Ascending aorta (tissue), 2 donors: ENCODE measurements around the gene PCDHB15. TPM values are rescaled to one million over a fixed set of nuclear protein-coding genes. Genes with fewer than 3 reads are reported as not detected.
"Not testable (repeated sequence)": the region's sequence is repeated elsewhere in the genome, so short reads cannot be mapped to it uniquely, and the experiment has no call there.

ENCODE experiments used
- DNase-seq, 2 donors: peaks; one replicate each; pipeline ENCODE4 v3.0.0-alpha.2; 2019; ENCODE audit warnings: low spot score in 2 of 2
- H3K27ac ChIP-seq, 2 donors: fragments of 200-600 bp; sonication (generic); one replicate each; pipeline ENCODE4 v1.5.1; 2016 to 2017; ENCODE audit warnings: mild to moderate bottlenecking in 1 of 2
- H3K27me3 ChIP-seq: fragments of 200-600 bp; sonication (generic); one replicate; pipeline ENCODE4 v1.5.1; 2017
- H3K36me3 ChIP-seq, 2 donors: fragments of 200-600 bp; sonication (generic); one replicate each; pipeline ENCODE4 v1.5.1; 2016
- H3K4me1 ChIP-seq, 2 donors: fragments of 200-600 bp; sonication (generic); one replicate each; pipeline ENCODE4 v1.5.1; 2016 to 2017; ENCODE audit warnings: mild to moderate bottlenecking in 1 of 2
- H3K4me3 ChIP-seq, 2 donors: fragments of 200-600 bp; sonication (generic); one replicate each; pipeline ENCODE4 v1.5.1; 2016 to 2017; ENCODE audit warnings: mild to moderate bottlenecking in 1 of 2
- H3K9me3 ChIP-seq, 2 donors: fragments of 200-600 bp; sonication (generic); one replicate each; pipeline ENCODE4 v1.5.1; 2016
- CTCF ChIP-seq, 3 experiments: fragments of 200-600 bp in 2 of 3; fragments of 450-650 bp in 1 of 3; sonication (generic) in 2 of 3; IDR thresholded peaks; one replicate each; pipeline ENCODE4 v1.5.1; 2016 to 2019; ENCODE audit warnings: antibody characterized with exemption in 3 of 3, mild to moderate bottlenecking in 1 of 3, moderate library complexity in 1 of 3
- intact Hi-C: fragments of 100-400 bp; cut with DNase I; formaldehyde crosslinking; loops from one replicate; pipeline ENCODE4 v1.15.1; 2023
- total RNA-seq: library from RNA; depleted of rRNA; stranded (reverse); fragments of >200 nt; gene quantifications from one replicate; pipeline ENCODE4 v1.1.0, GENCODE V29; 2016

The PCDHB15 gene
- total RNA-seq, 1 donor from 2014 or later: 2.9 TPM

GRCh38 chr5:141213656-141214339 lies 31.4 kb upstream of the PCDHB15 start, which contains the start of gene PCDHB13:
PCDHB13 (plus strand) TSS chr5:141213919; CDS start chr5:141214124, 205 bp downstream.
- H3K4me3 ChIP-seq, H3K36me3 ChIP-seq, H3K4me1 ChIP-seq, H3K27me3 ChIP-seq, H3K27ac ChIP-seq, intact Hi-C loops, DNase-seq: not testable (repeated sequence)
- peaks cover 58 to 84% of the 10 kb centered on the region in 2 donors for H3K9me3 ChIP-seq
- peak in 1 of 3 experiments; percentile 20 for TF ChIP-seq CTCF (IDR thresholded peaks at IDR 0.05)

- H3K4me3 ChIP-seq, intact Hi-C loops, DNase-seq, H3K27ac ChIP-seq, H3K27me3 ChIP-seq, H3K4me1 ChIP-seq, H3K36me3 ChIP-seq: not testable (repeated sequence)
- peaks cover 58 to 84% of the 10 kb centered on the region in 2 donors for H3K9me3 ChIP-seq
These were observed 30.6 kb upstream of the PCDHB15 start for GRCh38 chr5:141214583-141214982.

GRCh38 chr5:141215504-141215903 lies 29.7 kb upstream of the PCDHB15 start:
- H3K9me3 ChIP-seq: peaks cover 57 to 84% of the 10 kb centered on the region in 2 donors
- H3K27me3 ChIP-seq, H3K4me3 ChIP-seq, H3K36me3 ChIP-seq, H3K4me1 ChIP-seq, DNase-seq, intact Hi-C loops, H3K27ac ChIP-seq: not testable (repeated sequence)

- H3K27me3 ChIP-seq, H3K4me3 ChIP-seq, H3K27ac ChIP-seq, H3K36me3 ChIP-seq, DNase-seq, intact Hi-C loops, H3K4me1 ChIP-seq: not testable (repeated sequence)
- H3K9me3 ChIP-seq: peaks cover 56 to 84% of the 10 kb centered on the region in 2 donors
These were observed 29.2 kb upstream of the PCDHB15 start for GRCh38 chr5:141216035-141216434.

- Histone ChIP-seq H3K36me3 (peaks cover 0 to 7% of the 10 kb centered on the region in 2 donors), H3K27ac (no peak within 1 kb of the TSS), H3K9me3 (peaks cover 73 to 98% of the 10 kb centered on the region in 2 donors), H3K4me3 (peak within 1 kb of the TSS; percentile 22 to 43), H3K4me1 (no peaks in the 10 kb centered on the region), H3K27me3 (no peaks in the 10 kb centered on the region)
- TF ChIP-seq CTCF (IDR thresholded peaks at IDR 0.05): no peak
- DNase-seq: no peak
- intact Hi-C loops: no loop called here
These were observed 21.9 kb upstream of the PCDHB15 start, which contains the start of gene PCDHB14 for GRCh38 chr5:141223112-141223783. PCDHB14 (plus strand) TSS chr5:141223343; CDS start chr5:141223506, 163 bp downstream.

- H3K4me1 ChIP-seq, DNase-seq, H3K36me3 ChIP-seq, H3K27ac ChIP-seq, intact Hi-C loops, H3K27me3 ChIP-seq, H3K4me3 ChIP-seq: not testable (repeated sequence)
- H3K9me3 ChIP-seq: peaks cover 63 to 92% of the 10 kb centered on the region in 2 donors
These were observed 20.4 kb upstream of the PCDHB15 start for GRCh38 chr5:141224844-141225243.

GRCh38 chr5:141225421-141225820 lies 19.8 kb upstream of the PCDHB15 start:
- H3K27me3 ChIP-seq, H3K4me1 ChIP-seq, H3K36me3 ChIP-seq, intact Hi-C loops, DNase-seq, H3K27ac ChIP-seq, H3K4me3 ChIP-seq: not testable (repeated sequence)
- H3K9me3 ChIP-seq: peaks cover 65 to 92% of the 10 kb centered on the region in 2 donors

GRCh38 chr5:141234109-141234667 lies 11.0 kb upstream of the PCDHB15 start:
- Histone ChIP-seq H3K4me3 (peak overlapping the region; percentile 16 to 42), H3K36me3 (no peaks in the 10 kb centered on the region), H3K4me1 (no peaks in the 10 kb centered on the region), H3K27ac (no peak overlapping the region), H3K9me3 (peaks cover 68 to 93% of the 10 kb centered on the region in 2 donors), H3K27me3 (no peaks in the 10 kb centered on the region)
- TF ChIP-seq CTCF (IDR thresholded peaks at IDR 0.05): peak in 1 of 3 experiments; percentile 13
- intact Hi-C loops: no loop called here
- DNase-seq: no peak

GRCh38 chr5:141235922-141236321 lies 9.3 kb upstream of the PCDHB15 start:
- H3K27ac ChIP-seq, intact Hi-C loops, H3K4me1 ChIP-seq, DNase-seq, H3K36me3 ChIP-seq, H3K27me3 ChIP-seq, H3K4me3 ChIP-seq: not testable (repeated sequence)
- peaks cover 75 to 99% of the 10 kb centered on the region in 2 donors for H3K9me3 ChIP-seq
